HG02610 (cell line): ENCODE results near the gene SPRY1.
A peak's percentile ranks its signal among the peaks of the same experiment; 100 is the strongest.

Experiments used
- ATAC-seq: cut with Tn5 transposase; IDR thresholded peaks from one replicate; pipeline ENCODE4 v1.9.1; 2021; ENCODE audit warnings: mild to moderate bottlenecking, moderate library complexity; ENCODE audit not compliant: unreplicated experiment

The SPRY1 gene

GRCh38 chr4:123408471-123409084 is 12.0 kb downstream of the SPRY1 start:
- no peak for ATAC-seq

GRCh38 chr4:123409334-123409733 is 12.7 kb downstream of the SPRY1 start:
- no peak for ATAC-seq

GRCh38 chr4:123411514-123411913 is 14.9 kb downstream of the SPRY1 start:
- no peak for ATAC-seq

GRCh38 chr4:123412091-123412505 is 15.5 kb downstream of the SPRY1 start:
- ATAC-seq = peak; percentile 82

GRCh38 chr4:123412700-123413512 is 16.3 kb downstream of the SPRY1 start:
- no peak for ATAC-seq

- ATAC-seq = no peak
Measured at GRCh38 chr4:123415576-123415975, 19.0 kb downstream of the SPRY1 start.

- peak; percentile 56 for ATAC-seq
Measured at GRCh38 chr4:123415977-123416376, 19.4 kb downstream of the SPRY1 start.

- ATAC-seq = no peak
Measured at GRCh38 chr4:123417813-123418212, 21.2 kb downstream of the SPRY1 start.

- peak; percentile 57 for ATAC-seq
Measured at GRCh38 chr4:123418351-123418931, 21.8 kb downstream of the SPRY1 start.

- no peak for ATAC-seq
Measured at GRCh38 chr4:123419885-123420755, 23.5 kb downstream of the SPRY1 start.

GRCh38 chr4:123421227-123421936 is 24.8 kb downstream of the SPRY1 start:
- no peak for ATAC-seq

- ATAC-seq = no peak
Measured at GRCh38 chr4:123421937-123422781, 25.6 kb downstream of the SPRY1 start.

- no peak for ATAC-seq
Measured at GRCh38 chr4:123423819-123424218, 27.2 kb downstream of the SPRY1 start.

GRCh38 chr4:123427951-123428350 is 31.4 kb downstream of the SPRY1 start:
- no peak for ATAC-seq

- no peak for ATAC-seq
Measured at GRCh38 chr4:123430031-123430430, 33.4 kb downstream of the SPRY1 start.

GRCh38 chr4:123430501-123430900 is 33.9 kb downstream of the SPRY1 start:
- ATAC-seq = no peak

GRCh38 chr4:123433573-123433972 is 37.0 kb downstream of the SPRY1 start:
- no peak for ATAC-seq

GRCh38 chr4:123433976-123434375 is 37.4 kb downstream of the SPRY1 start:
- ATAC-seq = no peak

- ATAC-seq = no peak
Measured at GRCh38 chr4:123435246-123436113, 38.9 kb downstream of the SPRY1 start.
